Fibroblast of lung (primary cell): ENCODE data around the gene SYCE1L.

Source experiments
- EZH2 ChIP-seq: IDR thresholded peaks from 2 replicates; pipeline ENCODE4 v1.5.1; 2012; ENCODE audit warnings: low read length, control low read depth, mild to moderate bottlenecking; ENCODE audit errors: missing control alignments
- TF ChIP-seq, protein P1 (sequence below), 2 donors: IDR thresholded peaks in 1 of 2; conservative IDR thresholded peaks in 1 of 2; 1 replicate in 1 of 2; 2 replicates in 1 of 2; pipeline ENCODE4 v1.5.1; 2011 to 2012; ENCODE audit warnings: low read length in 2 of 2, control low read depth in 1 of 2, inconsistent platforms in 1 of 2, low read depth in 1 of 2, mild to moderate bottlenecking in 1 of 2

DNA sequence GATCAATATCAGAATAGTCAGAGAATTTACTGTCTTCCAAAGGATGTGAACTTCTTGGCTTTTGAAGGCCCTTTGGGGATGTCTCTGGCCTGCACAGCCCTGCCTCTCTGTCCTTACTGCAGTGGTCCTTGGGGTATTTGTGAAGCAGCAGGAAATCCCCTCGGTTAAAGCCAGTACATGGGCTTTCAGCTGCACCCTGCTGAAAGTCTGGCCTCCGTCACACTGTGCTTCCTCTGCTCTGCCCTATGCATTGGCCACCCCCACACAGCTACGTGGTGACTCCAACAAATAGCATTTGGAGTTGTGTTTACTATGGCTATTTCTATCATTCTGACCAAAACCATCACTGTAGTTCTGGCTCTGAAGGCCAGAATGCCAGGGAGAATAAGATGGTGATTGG, 21.2 kb downstream of the SYCE1L start:
- TF ChIP-seq, protein P1, sequence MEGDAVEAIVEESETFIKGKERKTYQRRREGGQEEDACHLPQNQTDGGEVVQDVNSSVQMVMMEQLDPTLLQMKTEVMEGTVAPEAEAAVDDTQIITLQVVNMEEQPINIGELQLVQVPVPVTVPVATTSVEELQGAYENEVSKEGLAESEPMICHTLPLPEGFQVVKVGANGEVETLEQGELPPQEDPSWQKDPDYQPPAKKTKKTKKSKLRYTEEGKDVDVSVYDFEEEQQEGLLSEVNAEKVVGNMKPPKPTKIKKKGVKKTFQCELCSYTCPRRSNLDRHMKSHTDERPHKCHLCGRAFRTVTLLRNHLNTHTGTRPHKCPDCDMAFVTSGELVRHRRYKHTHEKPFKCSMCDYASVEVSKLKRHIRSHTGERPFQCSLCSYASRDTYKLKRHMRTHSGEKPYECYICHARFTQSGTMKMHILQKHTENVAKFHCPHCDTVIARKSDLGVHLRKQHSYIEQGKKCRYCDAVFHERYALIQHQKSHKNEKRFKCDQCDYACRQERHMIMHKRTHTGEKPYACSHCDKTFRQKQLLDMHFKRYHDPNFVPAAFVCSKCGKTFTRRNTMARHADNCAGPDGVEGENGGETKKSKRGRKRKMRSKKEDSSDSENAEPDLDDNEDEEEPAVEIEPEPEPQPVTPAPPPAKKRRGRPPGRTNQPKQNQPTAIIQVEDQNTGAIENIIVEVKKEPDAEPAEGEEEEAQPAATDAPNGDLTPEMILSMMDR (conservative IDR thresholded peaks at IDR 0.05 in 1 of 2, IDR thresholded peaks at IDR 0.05 in 1 of 2; ENCODE audit: low read depth in 1 of 2, low read length in 2 of 2): no peak
- TF ChIP-seq EZH2: no peak
